HG02938 (cell line): ENCODE data around the gene PPM1A.

Experiments used
- ATAC-seq: cut with Tn5 transposase; IDR thresholded peaks from one replicate; pipeline ENCODE4 v1.9.1; 2021; ENCODE audit warnings: mild to moderate bottlenecking, moderate library complexity; ENCODE audit not compliant: unreplicated experiment

The PPM1A gene

GRCh38 chr14:60248697-60249318 lies at the start of gene PPM1A:
TSS of gene PPM1A (plus strand) at chr14:60249221. CDS start at chr14:60282704, 33,483 bp downstream.
- peak; percentile 64 for ATAC-seq

DNA sequence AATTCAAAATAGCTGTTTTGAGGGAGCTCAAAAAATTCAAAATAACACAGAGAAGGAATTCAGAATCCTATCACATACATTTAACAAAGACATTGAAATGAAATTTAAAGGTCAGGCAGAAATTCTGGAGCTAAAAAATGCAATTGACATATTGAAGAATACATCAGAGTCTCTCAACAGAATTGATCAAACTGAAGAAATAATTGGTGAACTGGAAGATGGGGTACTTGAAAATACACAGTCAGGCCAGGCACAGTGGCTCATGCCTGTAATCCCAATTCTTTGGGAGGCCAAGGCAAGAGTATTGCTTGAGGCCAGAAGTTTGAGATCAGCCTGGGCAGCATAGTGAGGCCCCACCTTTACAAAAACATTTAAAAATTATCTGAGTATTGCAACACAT lies 49.7 kb upstream of the PPM1A start:
- ATAC-seq: no peak

GRCh38 chr14:60204104-60204842 lies 44.7 kb upstream of the PPM1A start:
- ATAC-seq: peak; percentile 72

- ATAC-seq: peak; percentile 44
Measured at GRCh38 chr14:60204843-60205774, 43.9 kb upstream of the PPM1A start.

GRCh38 chr14:60206249-60206670 lies 42.8 kb upstream of the PPM1A start:
- no peak for ATAC-seq

DNA sequence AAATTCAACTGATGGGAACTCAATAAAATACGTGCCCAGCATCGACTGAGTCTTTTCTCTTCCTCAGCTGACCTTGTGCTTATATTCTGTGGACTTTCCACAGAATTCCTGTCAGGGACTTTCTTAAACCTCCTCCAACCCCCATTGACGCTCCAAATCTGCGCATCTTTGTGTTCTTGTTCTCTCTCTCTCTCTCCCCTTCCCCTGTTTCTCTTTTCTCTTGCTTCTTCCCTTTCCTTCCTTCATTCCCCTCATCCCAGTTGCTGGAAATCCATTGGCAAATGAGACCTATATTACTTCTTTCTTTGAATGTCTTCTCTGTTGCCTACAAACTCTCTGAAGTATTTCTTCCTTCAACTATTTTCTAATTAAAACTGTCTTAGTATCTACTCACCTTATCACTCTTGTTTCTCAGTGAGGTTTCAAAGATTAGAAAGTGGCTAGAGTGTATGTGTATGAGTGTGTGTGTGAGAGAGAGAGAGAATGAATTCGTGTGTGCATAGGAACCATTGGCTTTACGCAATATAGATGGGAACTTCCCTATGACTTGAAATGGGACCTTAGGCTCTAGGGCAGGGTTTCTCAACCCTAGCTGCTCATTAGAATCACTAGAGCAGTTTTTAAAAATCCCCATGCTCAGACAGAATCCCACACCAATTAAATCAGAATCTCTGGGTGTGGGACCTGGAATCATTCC lies 42.0 kb upstream of the PPM1A start:
- ATAC-seq: peak; percentile 39

- ATAC-seq: no peak
Measured at GRCh38 chr14:60210703-60211102, 38.3 kb upstream of the PPM1A start.

- no peak for ATAC-seq
Measured at GRCh38 chr14:60211153-60211552, 37.9 kb upstream of the PPM1A start.

GRCh38 chr14:60212503-60213371 lies 36.3 kb upstream of the PPM1A start:
- ATAC-seq: peak; percentile 94

GRCh38 chr14:60214003-60214402 lies 35.0 kb upstream of the PPM1A start:
- ATAC-seq: no peak

GRCh38 chr14:60214415-60215126 lies 34.5 kb upstream of the PPM1A start:
- ATAC-seq: no peak

- ATAC-seq: no peak
Measured at GRCh38 chr14:60215127-60215444, 33.9 kb upstream of the PPM1A start.

DNA sequence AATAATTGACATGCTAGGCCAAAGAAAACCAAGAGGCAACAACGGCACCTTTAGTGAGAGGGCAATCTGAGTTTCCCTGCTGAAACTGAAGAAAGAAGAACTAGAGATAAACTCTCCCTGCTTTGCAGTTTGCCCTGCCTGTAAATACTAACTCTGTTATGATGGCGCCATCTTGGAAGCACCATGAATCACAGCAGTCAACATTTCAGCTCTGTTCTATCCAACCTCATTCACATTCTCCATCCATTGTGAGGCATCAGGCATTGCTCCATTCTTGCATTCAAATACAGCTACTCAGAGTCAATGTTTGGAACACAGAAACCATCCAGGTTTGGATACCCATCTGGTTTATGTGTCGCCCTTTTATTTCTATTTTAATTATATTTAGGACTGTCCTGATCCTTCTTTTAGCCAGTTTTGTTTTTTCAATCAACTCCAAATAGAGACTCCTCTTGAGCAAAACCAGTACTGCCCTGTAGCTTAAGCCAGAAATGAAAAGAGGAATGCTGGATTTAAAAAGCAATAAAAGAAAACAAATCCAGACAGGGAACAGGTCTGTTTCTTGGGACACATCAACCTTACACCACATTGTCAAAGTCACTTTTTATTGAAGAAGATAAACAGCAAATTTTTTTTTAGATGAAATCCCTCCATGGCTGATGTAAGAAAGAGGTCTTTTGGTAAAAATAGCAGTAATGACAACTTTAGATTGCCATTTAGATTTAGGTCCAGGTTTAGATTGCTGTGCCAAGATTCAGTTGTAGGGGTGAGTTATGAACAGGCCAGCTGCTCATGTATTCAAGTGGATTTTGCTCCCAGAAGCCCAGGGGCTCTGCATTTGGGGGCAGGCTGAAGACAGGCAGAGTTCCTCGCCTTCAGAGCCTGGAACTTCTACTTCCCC lies 33.3 kb upstream of the PPM1A start:
- ATAC-seq: no peak

DNA sequence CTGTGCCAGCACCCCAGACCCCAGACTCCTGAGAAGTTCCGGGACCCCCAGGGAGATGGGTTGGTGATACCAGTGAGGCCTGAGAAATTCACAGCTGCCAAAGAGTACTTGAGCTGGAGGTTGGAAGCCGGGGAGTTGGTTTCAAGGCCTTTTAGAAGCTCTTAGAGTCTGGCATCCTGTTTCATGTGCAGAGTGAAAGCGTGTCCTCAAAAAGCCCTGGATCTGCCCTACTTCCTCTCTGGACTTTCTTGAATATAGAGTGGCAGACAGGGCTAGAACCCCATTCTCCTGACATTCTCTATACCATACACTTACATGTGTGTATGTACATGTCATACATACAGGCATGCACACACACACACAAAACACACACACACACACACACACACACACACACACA lies 31.3 kb upstream of the PPM1A start:
- no peak for ATAC-seq

DNA sequence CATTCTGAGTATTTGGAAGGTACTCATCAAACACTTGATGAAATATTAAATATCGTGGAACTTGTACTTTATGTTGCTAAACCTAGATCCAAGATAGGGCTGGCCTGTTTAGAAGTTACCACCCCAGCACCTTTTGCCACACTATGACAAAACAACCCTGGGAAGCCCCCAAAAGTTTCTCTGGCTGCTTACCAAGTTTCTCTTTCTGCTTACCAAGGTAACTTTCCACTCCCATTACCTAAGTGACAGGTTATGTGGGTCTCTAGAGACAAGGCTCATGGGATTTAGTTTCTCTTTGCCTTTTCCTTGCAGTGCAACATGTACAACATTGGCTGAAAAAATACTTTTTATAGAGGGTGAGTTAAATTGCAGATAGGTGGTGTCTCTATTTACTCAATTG lies 28.9 kb upstream of the PPM1A start:
- peak; percentile 67 for ATAC-seq

- no peak for ATAC-seq
Measured at GRCh38 chr14:60220917-60221316, 28.1 kb upstream of the PPM1A start.

DNA sequence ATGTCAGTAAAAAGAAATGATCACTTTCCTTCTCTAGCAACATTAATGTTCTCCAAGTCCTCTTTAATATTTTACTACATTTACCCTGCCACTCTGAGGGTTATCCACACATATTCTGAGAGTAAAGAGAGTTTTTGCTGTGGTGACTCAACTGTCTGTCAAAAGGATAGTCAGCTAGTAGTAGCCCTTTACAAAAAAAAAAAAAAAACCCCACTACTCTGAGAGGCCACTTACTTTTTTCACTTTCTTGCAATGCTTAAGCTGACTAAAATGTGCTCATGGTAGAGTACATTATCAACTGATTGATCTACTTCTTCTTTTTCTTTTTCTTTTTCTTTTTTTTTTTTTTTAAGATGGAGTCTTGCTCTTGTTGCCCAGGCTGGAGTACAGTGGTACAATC lies 27.6 kb upstream of the PPM1A start:
- no peak for ATAC-seq

DNA sequence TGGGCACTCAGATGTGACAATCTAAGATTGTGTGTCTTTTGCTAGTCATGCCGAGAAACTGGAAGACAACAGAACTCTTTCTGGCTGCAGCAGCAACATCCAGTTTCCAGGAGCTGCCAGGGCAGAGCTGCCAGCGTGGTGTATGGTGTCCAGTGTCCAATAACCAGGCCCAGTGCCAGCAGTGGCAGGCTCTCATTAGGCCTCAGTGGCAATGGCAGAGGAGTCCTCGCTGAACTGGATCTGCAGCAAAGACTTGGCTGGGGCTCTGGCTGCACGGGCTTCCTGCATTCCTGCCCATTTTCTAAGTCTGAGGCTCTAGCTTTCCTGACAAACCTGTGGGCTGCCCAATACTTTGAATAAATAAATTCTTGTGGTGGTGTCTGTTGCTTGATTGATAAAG lies 26.2 kb upstream of the PPM1A start:
- ATAC-seq: no peak
